Measurements from ENCODE around the gene PHYHD1. TPM values are rescaled to one million over a fixed set of nuclear protein-coding genes. Genes with fewer than 3 reads are reported as not detected.
A peak's percentile ranks its signal among the peaks of the same experiment; 100 is the strongest.
"Not testable (repeated sequence)": the region's sequence is repeated elsewhere in the genome, so short reads cannot be mapped to it uniquely, and the experiment has no call there.

PHYHD1 gene
- total RNA-seq, 6 donors from 2014 or later, result 27.6 to 286 (median 57.7) TPM

- Histone ChIP-seq H3K4me3 (no peak overlapping the region), H3K27me3 (no peaks in the 10 kb centered on the region), H3K27ac (peak overlapping the region; percentile 43 to 79 (median 64)), H3K4me1 (peaks cover 33 to 53% (median 41%) of the 10 kb centered on the region in 4 donors), H3K36me3 (peaks cover 0 to 7% (median 1%) of the 10 kb centered on the region in 4 donors), H3K9me3 (no peaks in the 10 kb centered on the region)
- TF ChIP-seq POLR2AphosphoS5 (IDR thresholded peaks at IDR 0.05), result peak in 1 of 2 donors; percentile 44
- TF ChIP-seq, protein P1, sequence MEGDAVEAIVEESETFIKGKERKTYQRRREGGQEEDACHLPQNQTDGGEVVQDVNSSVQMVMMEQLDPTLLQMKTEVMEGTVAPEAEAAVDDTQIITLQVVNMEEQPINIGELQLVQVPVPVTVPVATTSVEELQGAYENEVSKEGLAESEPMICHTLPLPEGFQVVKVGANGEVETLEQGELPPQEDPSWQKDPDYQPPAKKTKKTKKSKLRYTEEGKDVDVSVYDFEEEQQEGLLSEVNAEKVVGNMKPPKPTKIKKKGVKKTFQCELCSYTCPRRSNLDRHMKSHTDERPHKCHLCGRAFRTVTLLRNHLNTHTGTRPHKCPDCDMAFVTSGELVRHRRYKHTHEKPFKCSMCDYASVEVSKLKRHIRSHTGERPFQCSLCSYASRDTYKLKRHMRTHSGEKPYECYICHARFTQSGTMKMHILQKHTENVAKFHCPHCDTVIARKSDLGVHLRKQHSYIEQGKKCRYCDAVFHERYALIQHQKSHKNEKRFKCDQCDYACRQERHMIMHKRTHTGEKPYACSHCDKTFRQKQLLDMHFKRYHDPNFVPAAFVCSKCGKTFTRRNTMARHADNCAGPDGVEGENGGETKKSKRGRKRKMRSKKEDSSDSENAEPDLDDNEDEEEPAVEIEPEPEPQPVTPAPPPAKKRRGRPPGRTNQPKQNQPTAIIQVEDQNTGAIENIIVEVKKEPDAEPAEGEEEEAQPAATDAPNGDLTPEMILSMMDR (IDR thresholded peaks at IDR 0.05), result no peak
- ATAC-seq (ENCODE audit: low FRiP score in 2 of 2) (no peak), DNase-seq (no peak)
- 81 to 86% methylated on average over 6 to 7 of the region's 7 CpGs for WGBS, 2 donors
Observed at GRCh38 chr9:128943832-128944620, 23.2 kb downstream of the PHYHD1 start.

DNA sequence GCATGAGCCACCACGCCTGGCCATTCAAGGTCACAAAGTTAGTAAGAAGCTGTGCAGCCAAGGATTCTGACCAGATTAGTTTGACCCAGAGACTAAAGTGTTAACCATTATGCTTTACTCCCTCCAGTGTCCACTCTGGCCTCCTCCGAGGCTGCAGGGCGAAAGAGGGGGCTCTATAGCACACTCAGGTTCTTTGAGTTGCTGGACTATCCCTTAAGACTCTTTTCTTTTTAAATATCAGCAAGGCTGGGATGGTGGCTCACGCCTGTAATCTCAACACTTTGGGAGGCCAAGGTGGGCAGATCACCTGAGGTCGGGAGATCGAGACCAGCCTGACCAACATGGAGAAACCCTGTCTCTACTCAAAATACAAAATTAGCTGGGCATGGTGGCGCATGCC, 24.2 kb downstream of the PHYHD1 start:
- WGBS, 2 donors, result 89 to 90% methylated on average over 7 of the region's 7 CpGs
- not testable (repeated sequence) for H3K4me3 ChIP-seq; H3K9me3 ChIP-seq; ATAC-seq (ENCODE audit: low FRiP score in 2 of 2); DNase-seq; H3K27me3 ChIP-seq
- H3K4me1 ChIP-seq, result peaks cover 32 to 54% (median 41%) of the 10 kb centered on the region in 4 donors
- H3K36me3 ChIP-seq, result peaks cover 0 to 10% (median 2%) of the 10 kb centered on the region in 4 donors
- H3K27ac ChIP-seq, result peak overlapping the region in 1 of 4 donors; percentile 79

DNA sequence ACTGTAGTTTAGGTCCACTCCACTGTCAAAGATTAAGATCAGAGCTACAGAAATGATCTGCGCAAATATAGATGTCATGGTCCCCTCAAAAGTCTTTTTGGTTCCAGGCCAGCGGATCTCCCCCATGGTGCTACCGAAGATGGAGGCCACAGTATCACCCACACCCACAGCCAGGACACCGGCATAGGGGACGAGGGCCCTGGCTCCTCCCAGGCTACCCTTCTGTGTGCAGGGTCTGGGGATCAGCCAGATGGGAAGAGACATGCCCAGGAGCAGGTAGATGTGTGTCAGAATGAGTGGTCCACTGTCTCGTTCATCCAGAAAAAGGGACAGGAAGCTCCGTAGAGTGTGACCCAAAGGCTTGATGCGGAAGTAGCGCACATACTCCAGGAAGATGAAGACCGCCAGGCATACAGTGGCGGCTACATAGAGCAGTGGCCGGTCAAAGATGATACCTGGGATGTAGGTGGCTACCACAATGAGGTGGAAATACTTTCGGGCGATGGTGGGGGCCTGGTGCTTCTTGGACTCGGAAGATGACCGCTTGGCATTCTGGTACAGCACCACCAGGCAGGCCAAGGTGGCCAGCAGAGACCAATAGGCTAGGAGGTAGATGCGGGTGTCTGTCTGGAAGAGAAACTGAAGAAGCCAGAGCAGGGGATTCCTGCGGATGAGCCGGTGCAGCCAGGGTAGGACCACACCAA, 25.2 kb downstream of the PHYHD1 start:
- WGBS, 2 donors, result 94 to 96% methylated on average over 16 to 19 of the region's 19 CpGs
- Histone ChIP-seq H3K9me3 (no peaks in the 10 kb centered on the region), H3K4me1 (peaks cover 27 to 50% (median 38%) of the 10 kb centered on the region in 4 donors), H3K4me3 (peak overlapping the region in 2 of 4 donors; percentile 65 to 89), H3K27me3 (no peaks in the 10 kb centered on the region), H3K36me3 (peaks cover 0 to 19% (median 7%) of the 10 kb centered on the region in 4 donors), H3K27ac (peak overlapping the region in 1 of 4 donors; percentile 96)
- TF ChIP-seq POLR2AphosphoS5 (IDR thresholded peaks at IDR 0.05), result no peak
- no peak for TF ChIP-seq POLR2A (IDR thresholded peaks at IDR 0.05)
- no peak for TF ChIP-seq EP300 (IDR thresholded peaks at IDR 0.05)
- TF ChIP-seq, protein P1 (IDR thresholded peaks at IDR 0.05), result no peak
- DNase-seq (no peak), ATAC-seq (ENCODE audit: low FRiP score in 2 of 2) (no peak)

DNA sequence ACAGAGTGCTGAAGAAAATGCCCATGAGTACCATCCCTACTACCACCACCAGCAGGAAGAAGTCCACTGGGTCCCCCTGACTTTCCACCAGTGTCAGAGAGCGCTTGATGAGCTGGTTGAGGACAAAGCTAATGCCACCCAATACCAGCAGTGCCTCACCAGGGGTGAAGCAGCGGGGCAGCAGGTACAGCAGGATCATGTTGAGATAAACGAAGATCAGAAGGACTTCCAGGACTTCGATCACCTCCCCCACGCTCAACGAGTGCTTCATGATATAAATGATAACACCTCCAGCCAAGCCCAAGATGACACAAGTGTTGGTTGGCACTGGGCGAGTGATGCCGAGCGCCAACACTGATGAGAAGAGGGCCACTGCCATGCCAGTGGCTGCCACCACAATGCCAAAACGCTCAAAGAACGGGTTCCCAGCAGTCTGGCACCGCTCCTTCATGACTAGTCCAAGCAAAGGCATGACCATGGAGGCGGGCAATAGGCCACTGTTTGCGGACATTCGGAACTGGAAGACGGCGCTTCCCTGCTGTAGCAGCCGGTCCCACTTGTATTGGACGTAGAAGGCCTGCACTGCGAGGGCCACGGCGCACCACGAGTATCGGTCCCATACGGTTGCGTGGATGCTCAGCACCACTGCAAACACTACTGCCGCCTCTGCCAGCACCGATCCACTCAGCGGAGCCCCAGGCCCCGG, 25.9 kb downstream of the PHYHD1 start:
- ATAC-seq (ENCODE audit: low FRiP score in 2 of 2) (peak; percentile 44 to 48), DNase-seq (peak in 1 of 2 donors; percentile 28)
- peak overlapping the region; percentile 89 to 96 (median 92) for H3K27ac ChIP-seq
- peaks cover 21 to 42% (median 33%) of the 10 kb centered on the region in 4 donors for H3K4me1 ChIP-seq
- 27 to 40% methylated on average over 11 to 30 of the region's 30 CpGs for WGBS, 2 donors
- H3K4me3 ChIP-seq, result peak overlapping the region; percentile 65 to 89 (median 86)
- peaks cover 0 to 20% (median 7%) of the 10 kb centered on the region in 4 donors for H3K36me3 ChIP-seq
- H3K9me3 ChIP-seq, result no peaks in the 10 kb centered on the region
- TF ChIP-seq POLR2AphosphoS5 (IDR thresholded peaks at IDR 0.05) (no peak), EP300 (IDR thresholded peaks at IDR 0.05) (no peak), POLR2A (IDR thresholded peaks at IDR 0.05) (no peak)
- TF ChIP-seq, protein P1 (IDR thresholded peaks at IDR 0.05), result no peak
- H3K27me3 ChIP-seq, result no peaks in the 10 kb centered on the region

DNA sequence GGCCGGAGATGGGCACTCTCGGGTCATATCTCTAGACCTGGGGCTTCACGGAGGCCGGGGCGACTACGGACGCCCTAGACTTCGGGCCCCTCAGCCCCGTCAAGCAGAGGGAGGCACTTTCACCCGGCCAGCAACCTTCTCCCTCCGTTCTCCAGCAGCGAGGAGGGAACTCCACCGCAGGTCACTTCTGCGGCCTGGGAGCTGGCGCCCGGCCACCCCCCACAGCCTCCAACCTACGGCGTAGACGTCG, 26.4 kb downstream of the PHYHD1 start:
- Histone ChIP-seq H3K36me3 (peaks cover 0 to 25% (median 7%) of the 10 kb centered on the region in 4 donors), H3K27me3 (no peaks in the 10 kb centered on the region), H3K4me1 (peaks cover 20 to 40% (median 29%) of the 10 kb centered on the region in 4 donors), H3K27ac (peak overlapping the region; percentile 89 to 96 (median 92)), H3K4me3 (peak overlapping the region; percentile 65 to 89 (median 86)), H3K9me3 (no peaks in the 10 kb centered on the region)
- DNase-seq, result no peak
- no peak for ATAC-seq (ENCODE audit: low FRiP score in 2 of 2)
- TF ChIP-seq EP300 (IDR thresholded peaks at IDR 0.05), result no peak
- no peak for TF ChIP-seq POLR2A (IDR thresholded peaks at IDR 0.05)
- TF ChIP-seq POLR2AphosphoS5 (IDR thresholded peaks at IDR 0.05), result no peak
- TF ChIP-seq, protein P1 (IDR thresholded peaks at IDR 0.05), result no peak
- 0 to 1% methylated on average over 4 to 20 of the region's 20 CpGs for WGBS, 2 donors
